Stimulated activated CD8-positive, alpha-beta memory T cell treated with anti-CD3 and anti-CD28 coated beads, Interleukin-4, amount 100 ng/mL, for 1 hour (primary cell): ENCODE results near the gene PDE11A.

Experiments
- DNase-seq, 2 donors: peaks; one replicate each; pipeline ENCODE4 v3.0.0-alpha.2; 2020; ENCODE audit warnings: low read depth in 2 of 2, low spot score in 1 of 2

Gene PDE11A

DNA sequence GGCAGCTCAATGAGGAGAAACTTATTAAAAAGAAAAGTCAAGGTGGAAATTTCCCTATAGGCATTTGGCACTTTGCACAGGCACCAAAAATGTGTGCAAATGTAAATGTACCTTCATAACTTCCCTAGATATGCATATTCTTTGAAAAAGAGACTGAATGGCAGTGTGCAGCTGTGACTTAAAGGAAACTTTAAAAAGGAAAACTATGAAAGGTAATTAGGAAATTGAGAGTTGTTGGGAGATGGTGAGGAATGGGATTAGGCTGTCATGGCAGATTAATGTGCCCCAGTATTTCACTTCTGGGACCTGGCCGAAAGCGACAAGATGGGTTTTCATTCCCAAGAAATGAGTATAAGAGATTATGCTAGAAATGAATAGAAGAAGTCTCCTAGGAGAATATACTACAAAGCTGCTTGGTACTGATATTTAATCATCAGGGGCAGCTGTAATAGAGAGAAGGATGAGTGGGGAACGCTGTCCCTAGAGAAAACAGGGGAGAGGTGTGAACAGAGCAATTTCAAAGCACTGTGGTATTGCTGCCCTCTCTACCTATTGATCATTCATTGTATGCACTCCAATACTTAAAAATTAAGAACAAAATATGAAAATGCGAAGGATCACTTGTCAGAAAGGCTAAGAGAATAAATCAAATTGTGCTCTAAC is 366.9 kb downstream of the PDE11A start:
- DNase-seq, result no peak

DNA sequence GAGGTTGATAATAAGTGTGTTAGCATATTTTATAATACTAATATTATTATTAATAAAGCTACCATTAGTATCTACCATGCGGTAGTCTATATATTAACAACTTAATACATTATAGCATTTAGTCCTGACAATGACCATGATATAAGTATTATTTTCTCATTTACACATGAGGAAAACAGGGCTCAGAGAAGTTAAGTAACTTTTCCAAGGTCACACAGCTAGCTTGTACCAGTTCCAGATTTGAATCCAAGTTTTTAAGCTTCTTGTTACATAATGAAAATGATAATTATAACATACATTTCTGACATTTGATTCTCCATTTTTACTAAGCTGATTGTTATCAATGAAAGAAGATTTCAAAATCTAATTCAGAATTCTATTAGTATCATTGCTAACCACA is 369.4 kb downstream of the PDE11A start:
- DNase-seq, result no peak

DNA sequence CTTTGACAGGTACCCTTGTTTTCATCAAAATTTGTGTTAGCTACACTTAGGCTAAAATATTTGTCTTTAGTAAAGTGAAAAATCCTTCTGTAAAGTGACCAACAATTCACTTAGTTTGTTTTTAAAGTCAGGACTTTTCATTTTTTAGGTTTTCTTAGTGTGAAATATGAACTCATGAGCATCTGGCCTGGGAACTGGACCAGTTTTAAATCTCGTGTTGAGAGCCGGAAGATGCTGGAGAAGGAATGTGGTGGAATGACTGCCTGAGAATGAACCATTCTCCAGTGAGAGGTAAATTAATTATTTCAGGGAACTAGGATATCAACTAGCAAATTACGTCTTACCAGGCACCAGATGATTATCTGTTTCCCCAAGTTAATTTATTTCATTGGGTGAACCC is 374.3 kb downstream of the PDE11A start:
- DNase-seq, result no peak

DNA sequence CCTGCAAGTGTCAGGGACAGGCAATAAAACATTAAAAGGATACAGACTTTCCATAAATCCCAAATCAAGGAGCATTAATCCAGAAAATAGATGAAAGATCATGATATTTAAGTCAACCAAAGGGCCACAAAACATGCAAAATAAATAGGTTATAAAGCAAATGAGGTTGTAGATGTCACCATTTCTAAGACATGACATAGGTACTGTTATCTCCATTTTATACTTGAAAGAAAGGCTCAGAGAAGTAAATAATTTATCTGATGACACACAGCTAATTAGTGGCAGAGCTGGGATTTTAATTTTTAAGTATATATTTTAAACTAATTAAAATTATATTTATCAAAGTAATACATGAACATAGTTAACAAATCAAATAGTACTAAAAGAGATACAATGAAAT is 378.2 kb downstream of the PDE11A start:
- no peak for DNase-seq

DNA sequence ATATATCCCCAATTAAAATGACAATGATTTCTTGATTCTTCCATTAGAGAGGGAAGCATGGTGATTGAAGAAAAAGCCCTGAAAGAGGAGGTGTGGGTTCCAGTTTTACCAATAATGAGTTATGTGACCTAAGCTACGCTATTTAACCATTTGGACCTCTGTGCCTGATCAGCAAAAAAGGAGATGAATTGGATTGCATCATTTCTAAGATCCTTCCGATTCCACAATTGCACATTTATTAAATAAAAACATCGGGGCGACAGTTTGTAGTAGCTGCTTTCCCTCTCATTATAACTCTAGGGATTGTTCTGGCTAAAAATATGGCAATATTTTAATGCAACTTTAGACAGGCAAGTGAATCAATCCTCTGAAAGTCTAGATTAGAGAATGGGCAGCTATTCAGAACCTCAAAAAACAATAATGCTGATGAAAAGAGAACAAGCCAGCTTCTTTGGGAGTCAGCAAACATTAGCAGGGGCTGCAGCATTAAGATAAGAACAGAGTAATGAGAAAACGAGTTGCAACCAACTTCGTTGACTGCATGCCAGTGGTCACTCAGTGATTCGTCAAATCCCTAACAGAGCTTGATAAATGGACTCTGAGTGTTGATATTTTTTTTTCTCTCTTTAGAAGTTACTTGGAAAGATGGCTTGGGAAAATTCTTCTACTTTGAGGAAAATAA is 378.8 kb downstream of the PDE11A start:
- no peak for DNase-seq

DNA sequence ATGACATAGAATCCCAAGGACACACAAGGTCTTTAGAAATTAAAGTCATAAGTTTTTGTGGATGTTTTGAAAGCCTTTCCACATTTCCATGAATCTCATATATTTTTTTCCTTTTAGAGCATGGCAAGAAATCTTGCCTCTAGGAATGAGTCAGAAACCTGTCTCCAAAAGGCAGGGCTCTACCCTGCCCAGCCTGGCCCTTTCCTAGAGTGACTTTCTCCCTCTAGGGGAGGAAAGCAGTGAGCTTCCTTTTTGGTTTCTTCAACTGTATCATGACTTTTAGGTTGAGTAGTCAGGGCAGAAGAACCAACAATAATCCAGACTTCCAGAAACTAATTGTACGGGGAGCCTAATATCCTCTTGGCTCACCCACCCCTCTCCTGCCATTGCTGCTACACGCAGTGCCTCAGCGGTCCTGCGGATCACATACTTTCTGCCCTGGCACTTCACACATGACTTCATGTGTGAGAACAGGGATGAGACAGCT is 379.8 kb downstream of the PDE11A start:
- DNase-seq, result no peak

DNA sequence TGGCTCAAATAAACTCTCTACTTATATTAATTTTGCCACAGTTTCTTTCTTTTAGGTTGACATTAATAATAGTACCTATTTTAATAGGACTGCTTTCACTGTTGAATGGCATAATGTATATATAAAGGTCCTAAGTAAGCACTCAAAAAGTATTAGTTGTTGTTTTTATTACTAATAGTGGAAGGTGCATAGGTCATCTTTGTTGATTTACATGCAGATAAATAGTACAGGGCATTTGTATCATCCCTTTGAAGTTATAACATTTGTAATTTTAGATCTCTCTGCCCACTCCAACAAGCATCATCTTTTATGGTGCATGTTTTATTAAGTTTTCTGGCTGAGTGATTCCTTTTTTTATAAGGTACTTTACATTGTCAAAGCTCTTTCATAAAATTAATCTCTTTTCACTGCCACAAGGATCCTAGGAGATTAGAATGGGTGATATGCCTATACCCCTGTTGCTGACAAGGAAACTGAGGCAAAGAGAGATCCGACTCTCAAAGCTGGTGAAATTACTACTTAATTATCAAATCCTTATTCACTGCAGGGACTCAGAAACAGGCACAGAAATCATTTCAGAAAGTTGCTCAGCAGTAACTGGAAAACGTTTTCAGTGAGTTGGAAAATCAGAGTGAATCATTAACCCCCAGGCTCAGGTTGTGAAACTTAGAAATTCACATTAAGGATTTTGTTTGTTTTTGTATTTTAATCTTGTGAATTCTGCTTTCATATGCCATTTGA is 380.4 kb downstream of the PDE11A start:
- DNase-seq, result no peak

DNA sequence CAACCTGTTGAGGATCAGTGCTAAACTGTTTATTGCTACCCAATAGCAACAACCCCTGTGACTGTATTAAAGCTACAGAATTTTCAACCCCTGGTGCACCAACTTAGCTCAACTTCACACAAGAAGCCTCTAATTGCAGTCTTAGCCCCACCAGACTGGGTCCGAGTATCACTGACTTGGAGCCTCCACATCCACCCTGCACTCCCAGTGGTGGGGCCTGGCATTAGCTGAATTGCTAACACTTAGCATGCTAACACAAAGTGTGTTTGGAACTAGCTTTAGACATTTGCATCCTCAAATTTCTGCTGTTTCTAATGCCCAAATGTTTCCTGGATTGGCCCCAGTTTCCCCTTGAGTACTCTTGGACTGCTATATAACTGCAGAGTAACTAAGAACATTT is 381.4 kb downstream of the PDE11A start:
- no peak for DNase-seq

DNA sequence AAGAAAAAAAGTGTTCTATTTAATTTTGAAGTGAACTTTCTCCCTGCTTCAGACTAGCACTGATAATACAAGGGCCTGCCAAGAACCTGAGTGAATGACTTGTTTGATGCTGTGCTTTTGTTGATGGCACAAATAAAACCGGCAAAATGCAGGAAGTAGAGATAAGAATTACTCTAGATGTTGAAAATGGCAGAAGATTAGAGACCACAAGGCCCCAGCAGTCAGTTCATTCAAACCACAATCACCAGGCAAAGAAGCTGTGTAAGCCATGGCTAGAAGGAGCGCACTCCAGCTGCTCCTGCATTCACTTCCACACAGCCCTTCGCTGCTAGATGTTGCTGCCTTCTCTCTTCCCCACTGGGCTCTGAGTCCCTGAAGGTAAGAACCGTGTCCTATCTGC is 383.0 kb downstream of the PDE11A start:
- no peak for DNase-seq

DNA sequence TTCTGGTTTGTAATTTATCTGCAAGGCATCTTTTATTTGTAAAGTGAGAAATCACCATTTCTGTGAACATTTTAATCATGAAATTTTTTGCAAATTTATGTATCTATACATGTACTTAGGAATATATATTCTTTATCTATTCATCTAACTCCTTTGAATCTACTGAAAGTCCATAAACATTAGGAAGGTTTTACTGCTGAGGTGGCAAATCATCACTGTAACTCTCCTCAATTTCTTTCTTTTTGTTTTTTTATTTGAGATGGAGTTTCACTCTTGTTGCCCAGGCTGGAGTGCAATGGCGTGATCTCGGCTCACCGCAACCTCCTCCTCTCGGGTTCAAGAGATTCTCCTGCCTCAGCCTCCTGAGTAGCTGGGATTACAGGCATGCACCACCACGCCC is 383.7 kb downstream of the PDE11A start:
- no peak for DNase-seq

DNA sequence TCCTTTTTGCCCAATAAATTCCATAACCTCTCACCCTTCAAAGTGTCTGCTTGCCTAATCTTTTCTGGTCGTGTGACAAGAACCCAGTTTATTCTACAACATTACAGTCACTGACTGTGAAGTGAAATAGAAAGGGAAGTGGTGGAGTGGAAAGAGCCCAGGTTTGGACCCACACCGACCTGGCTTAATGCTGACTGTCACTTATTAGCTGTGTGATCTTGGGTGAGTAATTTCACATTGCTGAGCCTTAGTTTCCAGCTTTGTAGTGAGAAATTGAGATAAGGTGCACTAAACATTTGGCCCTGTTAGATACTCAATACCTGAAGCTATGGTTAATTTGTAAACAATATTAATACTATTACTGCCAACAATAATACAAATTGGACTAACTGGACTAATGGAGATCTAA is 388.9 kb downstream of the PDE11A start:
- no peak for DNase-seq

DNA sequence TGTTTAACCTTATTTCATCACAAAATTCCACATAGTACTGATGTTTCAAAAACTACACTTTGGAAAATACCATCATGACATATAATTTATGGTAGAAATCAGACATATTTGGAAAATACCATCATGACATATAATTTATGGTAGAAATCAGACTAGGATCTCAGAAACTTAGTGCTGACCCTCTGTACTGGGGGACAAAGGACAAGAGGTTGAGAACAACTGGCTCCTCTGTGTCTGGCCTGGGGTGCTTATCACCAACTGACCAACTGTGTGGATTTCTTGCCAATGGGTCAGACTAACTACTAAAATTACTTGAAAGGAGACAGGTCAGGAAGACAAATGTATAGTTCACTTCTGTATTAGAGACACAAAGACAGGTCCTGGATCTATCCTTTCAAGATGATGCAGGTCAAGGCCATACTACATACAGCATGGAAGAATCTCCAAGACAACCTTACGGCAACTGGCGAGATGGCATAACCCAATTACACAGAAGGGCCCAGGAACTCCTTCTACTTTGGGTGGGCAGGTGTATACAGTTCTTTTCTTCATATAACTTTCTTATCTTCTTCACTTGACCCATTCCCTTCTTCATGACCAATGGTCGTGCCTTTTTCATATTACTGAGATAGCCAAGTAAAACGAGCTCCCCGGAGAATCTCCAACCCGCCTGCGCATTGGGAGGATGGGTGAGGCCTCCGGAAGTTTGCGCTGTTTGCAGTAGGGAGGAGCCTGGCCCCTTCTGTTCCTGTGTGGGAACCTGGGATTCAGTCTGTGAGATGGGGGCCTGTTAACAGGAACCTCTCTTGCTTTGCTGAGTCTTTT is 389.5 kb downstream of the PDE11A start:
- no peak for DNase-seq

DNA sequence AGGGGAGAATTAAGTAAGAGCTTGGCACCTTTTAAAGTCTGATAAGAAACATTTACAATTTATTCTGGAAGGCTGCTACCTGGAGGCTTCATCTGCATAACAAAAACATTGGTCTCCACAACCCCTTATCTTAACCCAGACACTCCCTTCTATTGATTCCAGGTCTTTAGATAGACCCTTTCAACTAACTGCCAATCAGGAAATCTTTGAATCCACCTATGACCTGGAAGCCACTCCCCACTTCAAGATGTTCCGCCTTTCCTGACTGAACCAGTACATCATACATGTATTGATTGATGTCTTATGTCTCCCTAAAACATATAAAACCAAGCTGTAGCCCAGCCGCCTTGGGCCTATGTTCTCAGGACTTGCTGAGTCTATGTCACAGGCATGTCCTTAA is 390.6 kb downstream of the PDE11A start:
- DNase-seq, result no peak

DNA sequence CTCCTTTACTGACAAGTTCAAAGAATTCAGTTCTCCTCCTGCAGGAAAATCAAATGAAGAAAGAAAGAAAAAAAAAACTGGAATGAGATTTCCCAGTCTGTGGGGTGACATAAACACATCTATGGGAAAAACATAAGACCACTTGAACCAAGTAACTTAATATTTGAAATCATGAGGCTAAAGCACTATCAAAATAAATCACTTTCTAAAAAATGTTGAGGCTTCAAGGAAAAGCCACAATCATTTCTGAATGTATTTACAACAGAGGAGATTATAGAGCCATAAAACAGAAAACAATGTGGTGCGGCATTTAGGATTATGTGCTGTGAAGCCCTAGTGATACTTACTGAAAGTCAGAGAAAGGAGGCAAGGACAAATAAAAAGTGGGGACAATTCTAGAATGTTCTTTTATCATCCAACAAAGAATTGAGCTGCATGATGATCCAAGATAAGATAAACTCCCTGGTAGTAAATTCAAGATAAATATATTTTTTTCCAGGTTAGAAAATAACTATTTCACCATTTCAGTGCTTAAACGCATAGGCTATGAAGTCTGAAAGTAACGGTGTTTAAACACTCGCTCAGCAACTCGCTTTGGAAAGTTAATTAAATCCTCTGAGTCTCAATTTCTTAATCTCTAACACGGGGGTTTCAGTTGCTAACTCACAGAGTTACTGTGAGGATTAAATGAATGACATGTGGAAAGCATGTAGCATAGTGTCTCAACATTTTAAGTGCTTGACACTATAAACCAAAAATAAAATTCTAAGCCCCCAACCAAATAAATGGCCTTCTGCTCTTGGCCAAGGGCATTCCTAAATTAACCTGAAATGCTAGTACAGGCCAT is 391.5 kb downstream of the PDE11A start:
- no peak for DNase-seq

DNA sequence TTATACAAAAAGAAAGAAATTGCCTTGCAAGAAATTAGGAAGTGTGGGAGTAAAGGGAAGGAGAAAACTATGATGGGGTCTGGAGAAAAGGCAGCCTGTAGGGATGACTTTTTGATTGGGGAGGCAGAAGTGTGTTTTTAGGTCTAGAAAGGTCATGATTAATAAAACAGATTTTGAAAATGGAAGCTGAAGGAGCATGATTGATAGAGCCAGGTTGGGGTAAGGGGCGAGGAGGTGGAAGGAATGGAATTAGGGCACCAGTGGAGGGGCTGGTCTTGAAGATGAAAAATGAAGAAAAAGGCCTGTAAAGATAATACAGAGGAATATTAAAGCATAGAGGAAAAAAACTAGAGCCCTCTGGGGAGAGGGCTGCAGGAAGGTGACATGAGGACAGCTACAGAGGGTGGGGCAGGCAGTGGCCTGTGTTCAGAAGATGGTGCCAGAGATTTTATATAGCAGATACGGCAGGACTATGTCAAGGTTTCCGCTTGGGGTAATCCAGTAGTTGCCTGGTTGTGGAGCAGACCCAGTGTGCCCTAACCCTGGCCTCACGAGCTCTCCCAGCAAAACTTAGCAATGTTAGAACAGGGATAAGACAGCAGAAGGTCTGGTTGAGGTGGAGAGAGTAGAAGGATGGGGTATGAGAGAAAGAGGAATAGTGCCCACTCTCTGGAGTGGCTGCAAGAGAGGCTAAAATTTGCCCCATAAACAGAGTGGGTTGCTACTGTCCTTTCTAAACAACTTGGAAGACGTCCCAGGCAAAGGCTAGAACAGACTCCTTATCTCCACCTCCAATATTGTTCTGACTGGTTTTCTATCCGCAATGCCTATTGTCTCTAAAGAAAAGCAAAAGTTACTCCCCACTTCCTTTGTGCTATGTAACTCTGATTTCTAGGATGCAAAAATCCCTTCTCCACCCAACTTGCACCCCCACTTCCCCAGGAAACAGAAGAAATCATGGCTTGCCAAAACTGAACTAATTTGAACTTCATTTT is 392.7 kb downstream of the PDE11A start:
- no peak for DNase-seq

DNA sequence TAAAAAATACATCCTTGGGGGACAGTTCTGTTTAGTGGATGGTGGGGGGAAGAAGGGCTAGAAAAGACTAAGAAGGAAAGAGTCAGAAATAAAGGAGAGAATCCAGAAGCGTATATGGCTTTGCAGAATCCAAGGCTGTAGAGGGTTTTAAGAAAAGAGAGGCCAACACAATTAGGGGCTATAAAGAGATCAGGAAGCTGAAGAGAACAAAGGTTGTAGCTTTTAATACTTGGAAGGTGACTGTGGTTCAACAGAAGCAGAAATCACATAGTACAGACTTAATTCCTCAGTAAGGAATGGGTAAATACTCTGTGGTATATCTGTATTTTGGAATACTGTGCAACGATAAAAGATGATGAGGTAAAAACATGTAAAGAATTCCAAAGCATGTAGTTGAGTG is 393.6 kb downstream of the PDE11A start:
- no peak for DNase-seq

DNA sequence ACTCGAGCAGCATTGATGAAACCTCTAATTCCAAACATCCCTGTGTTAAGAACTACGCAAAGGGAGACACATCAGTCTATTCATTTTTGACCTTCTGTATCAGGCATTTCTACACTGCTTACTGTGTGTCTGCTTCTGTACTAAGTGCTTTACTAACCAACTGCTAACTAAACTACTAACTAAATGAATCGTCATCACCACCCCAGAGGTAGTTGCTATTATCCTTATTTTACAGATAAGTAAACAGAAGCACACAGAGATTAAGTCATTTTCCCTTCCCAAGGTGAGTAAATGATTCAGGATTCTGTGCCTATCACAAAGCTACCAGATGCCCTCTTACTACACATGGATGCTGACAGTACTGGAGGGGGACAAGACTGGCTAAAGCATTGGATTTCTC is 395.9 kb downstream of the PDE11A start:
- no peak for DNase-seq

DNA sequence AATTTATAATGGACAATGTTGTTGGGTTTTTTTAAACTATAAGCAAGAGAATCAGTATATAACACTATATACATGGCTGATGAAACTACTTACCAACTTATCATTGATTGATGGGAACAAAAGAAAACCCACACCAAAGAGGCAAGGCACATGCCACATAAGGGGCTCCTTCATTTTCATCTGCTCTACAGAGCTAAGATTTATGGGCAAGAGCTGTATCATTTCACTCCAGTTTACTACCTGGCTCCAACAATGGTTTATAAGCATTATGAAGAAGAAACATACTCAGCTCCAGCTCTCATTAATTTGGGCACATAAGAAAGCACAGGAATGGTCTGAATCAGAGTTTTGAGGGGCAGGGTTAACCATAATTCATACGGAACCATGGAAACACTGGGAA is 396.8 kb downstream of the PDE11A start:
- no peak for DNase-seq

DNA sequence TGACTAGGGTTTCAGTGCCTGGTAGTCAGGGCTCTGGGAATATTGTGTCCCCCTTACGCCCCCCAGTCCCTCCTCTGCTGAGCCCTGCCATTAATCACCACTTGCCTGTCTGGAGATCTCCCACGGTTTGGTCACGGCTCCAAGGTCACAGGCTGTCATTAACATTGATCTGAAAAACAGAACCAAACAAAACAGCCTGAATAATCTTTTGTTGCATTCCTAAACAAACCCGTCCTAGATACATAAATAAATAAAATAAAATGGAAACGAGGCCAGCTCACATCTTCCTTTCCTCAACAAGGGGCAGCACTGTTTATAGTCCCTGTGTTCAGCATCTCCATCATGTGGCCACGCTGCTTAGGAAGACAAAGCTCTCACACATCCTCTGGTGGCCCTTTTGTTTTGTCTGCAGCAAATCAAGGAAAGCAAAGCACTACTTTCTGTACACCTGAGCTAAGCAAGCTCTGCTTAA is 397.2 kb downstream of the PDE11A start:
- DNase-seq, result no peak
